ENCODE results near the gene NEK10. TPM values are rescaled to one million over a fixed set of nuclear protein-coding genes. Genes with fewer than 3 reads are reported as not detected.

NEK10 gene
- total RNA-seq, 3 donors from 2014 or later (not counting 1 experiment from before 2014, with no cell fraction given): 0.68 to 1.6 (median 0.80) TPM

GRCh38 chr3:27080258-27080525, 289.0 kb downstream of the NEK10 start:
- no peak overlapping the region for H3K27ac Mint-ChIP-seq
- peaks cover 2 to 3% of the 10 kb centered on the region in 2 donors for H3K9me3 Mint-ChIP-seq
- Histone ChIP-seq H3K4me3 (ENCODE audit: low read length) (no peak overlapping the region), H3K36me3 (ENCODE audit: control insufficient read depth, insufficient read depth, low read length) (no peaks in the 10 kb centered on the region), H3K9me3 (ENCODE audit: control insufficient read depth, insufficient read depth, low read length) (no peaks in the 10 kb centered on the region), H3K4me1 (ENCODE audit: control insufficient read depth, insufficient read depth, low read length) (no peaks in the 10 kb centered on the region), H3K27ac (ENCODE audit: low read length) (no peak overlapping the region), H3K27me3 (ENCODE audit: control insufficient read depth, insufficient read depth, low read length) (no peaks in the 10 kb centered on the region)
- DNase-seq: no peak
- no peaks in the 10 kb centered on the region for H3K4me1 Mint-ChIP-seq
- no peaks in the 10 kb centered on the region for H3K36me3 Mint-ChIP-seq
- TF ChIP-seq CTCF (IDR thresholded peaks at IDR 0.05): no peak
- intact Hi-C loops (cut with micrococcal nuclease): no loop called here
- peaks cover 0 to 1% of the 10 kb centered on the region in 2 donors for H3K27me3 Mint-ChIP-seq (ENCODE audit: low read depth in 2 of 2)
- 90% methylated on average over 2 of the region's 2 CpGs for WGBS (ENCODE audit: insufficient coverage)
- H3K4me3 Mint-ChIP-seq: no peak overlapping the region
- ATAC-seq: no peak

- DNase-seq: no peak
- no peak for TF ChIP-seq CTCF (IDR thresholded peaks at IDR 0.05)
- H3K27me3 Mint-ChIP-seq (ENCODE audit: low read depth in 2 of 2): peaks cover 0 to 2% of the 10 kb centered on the region in 2 donors
- H3K9me3 ChIP-seq (ENCODE audit: control insufficient read depth, insufficient read depth, low read length): no peaks in the 10 kb centered on the region
- WGBS (ENCODE audit: insufficient coverage): 69% methylated on average over 4 of the region's 5 CpGs
- no peak overlapping the region for H3K27ac ChIP-seq (ENCODE audit: low read length)
- intact Hi-C loops (cut with micrococcal nuclease): no loop called here
- H3K4me1 Mint-ChIP-seq: no peaks in the 10 kb centered on the region
- peaks cover 5% of the 10 kb centered on the region for H3K36me3 Mint-ChIP-seq
- peaks cover 4 to 7% of the 10 kb centered on the region in 2 donors for H3K9me3 Mint-ChIP-seq
- H3K4me3 Mint-ChIP-seq: no peak overlapping the region
- H3K27me3 ChIP-seq (ENCODE audit: control insufficient read depth, insufficient read depth, low read length): no peaks in the 10 kb centered on the region
- no peaks in the 10 kb centered on the region for H3K4me1 ChIP-seq (ENCODE audit: control insufficient read depth, insufficient read depth, low read length)
- no peak overlapping the region for H3K27ac Mint-ChIP-seq
- H3K36me3 ChIP-seq (ENCODE audit: control insufficient read depth, insufficient read depth, low read length): no peaks in the 10 kb centered on the region
- no peak overlapping the region for H3K4me3 ChIP-seq (ENCODE audit: low read length)
- no peak for ATAC-seq
Measured at GRCh38 chr3:27079427-27080257, 289.5 kb downstream of the NEK10 start.

- Mint-ChIP-seq H3K4me1 (no peaks in the 10 kb centered on the region), H3K27ac (no peak overlapping the region), H3K27me3 (ENCODE audit: low read depth in 2 of 2) (peaks cover 0 to 2% of the 10 kb centered on the region in 2 donors), H3K9me3 (peaks cover 4 to 7% of the 10 kb centered on the region in 2 donors), H3K36me3 (peaks cover 5% of the 10 kb centered on the region), H3K4me3 (no peak overlapping the region)
- WGBS (ENCODE audit: insufficient coverage): 43% methylated on average over 4 of the region's 5 CpGs
- DNase-seq (no peak), ATAC-seq (no peak)
- TF ChIP-seq CTCF (IDR thresholded peaks at IDR 0.05): no peak
- Histone ChIP-seq H3K36me3 (ENCODE audit: control insufficient read depth, insufficient read depth, low read length) (no peaks in the 10 kb centered on the region), H3K4me3 (ENCODE audit: low read length) (no peak overlapping the region), H3K9me3 (ENCODE audit: control insufficient read depth, insufficient read depth, low read length) (no peaks in the 10 kb centered on the region), H3K27me3 (ENCODE audit: control insufficient read depth, insufficient read depth, low read length) (no peaks in the 10 kb centered on the region), H3K4me1 (ENCODE audit: control insufficient read depth, insufficient read depth, low read length) (no peaks in the 10 kb centered on the region), H3K27ac (ENCODE audit: low read length) (no peak overlapping the region)
- intact Hi-C loops (cut with micrococcal nuclease): no loop called here
Measured at GRCh38 chr3:27078246-27078913, 290.8 kb downstream of the NEK10 start.
